T-helper 2 cell treated with Interferon-gamma antibody and Interleukin-4, amounts not matched to agents 5 μg/mL and 100 μg/mL, for 36 hours (primary cell): ENCODE results near the gene PDE3B.
"Not testable (repeated sequence)": the region's sequence is repeated elsewhere in the genome, so short reads cannot be mapped to it uniquely, and the experiment has no call there.

ENCODE experiments used
- DNase-seq: peaks from one replicate; pipeline ENCODE4 v3.0.0; 2021; ENCODE audit warnings: low spot score
- H3K27ac Mint-ChIP-seq: one replicate; pipeline ENCODE4 v1.8.0; 2021; ENCODE audit warnings: mild to moderate bottlenecking, mixed read lengths
- H3K27me3 Mint-ChIP-seq: one replicate; pipeline ENCODE4 v1.8.0; 2021; ENCODE audit warnings: low read depth, mixed read lengths
- H3K36me3 Mint-ChIP-seq: one replicate; pipeline ENCODE4 v1.8.0; 2021; ENCODE audit warnings: low read depth, mixed read lengths
- H3K4me1 Mint-ChIP-seq: one replicate; pipeline ENCODE4 v1.8.0; 2021; ENCODE audit warnings: low read depth, mixed read lengths
- H3K4me3 Mint-ChIP-seq: one replicate; pipeline ENCODE4 v1.8.0; 2022; ENCODE audit warnings: mild to moderate bottlenecking, moderate library complexity, mixed read lengths
- H3K9me3 Mint-ChIP-seq: one replicate; pipeline ENCODE4 v1.8.0; 2021; ENCODE audit warnings: mixed read lengths

Gene PDE3B

GRCh38 chr11:14713496-14714244 is 70.1 kb downstream of the PDE3B start:
- no peak for DNase-seq
- H3K36me3 Mint-ChIP-seq: peaks cover 50% of the 10 kb centered on the region
- H3K4me3 Mint-ChIP-seq: peak overlapping the region; percentile 31

GRCh38 chr11:14715669-14716068 is 72.1 kb downstream of the PDE3B start:
- not testable (repeated sequence) for H3K27me3 Mint-ChIP-seq, H3K4me3 Mint-ChIP-seq, H3K27ac Mint-ChIP-seq, DNase-seq
- H3K36me3 Mint-ChIP-seq: peaks cover 33% of the 10 kb centered on the region
- H3K4me1 Mint-ChIP-seq: peaks cover 12% of the 10 kb centered on the region
- peaks cover 24% of the 10 kb centered on the region for H3K9me3 Mint-ChIP-seq

More at GRCh38 chr11:14713496-14714244, 70.1 kb downstream of the PDE3B start:
- Mint-ChIP-seq H3K27me3 (no peaks in the 10 kb centered on the region), H3K9me3 (peaks cover 42% of the 10 kb centered on the region), H3K27ac (peak overlapping the region; percentile 78), H3K4me1 (peaks cover 17% of the 10 kb centered on the region)

GRCh38 chr11:14722496-14722895 is 78.9 kb downstream of the PDE3B start:
- Mint-ChIP-seq H3K9me3 (no peaks in the 10 kb centered on the region), H3K36me3 (peaks cover 26% of the 10 kb centered on the region), H3K4me3 (no peak overlapping the region), H3K27ac (no peak overlapping the region), H3K27me3 (no peaks in the 10 kb centered on the region), H3K4me1 (peaks cover 33% of the 10 kb centered on the region)
- no peak for DNase-seq

GRCh38 chr11:14725150-14725549 is 81.5 kb downstream of the PDE3B start:
- Mint-ChIP-seq H3K36me3 (peaks cover 38% of the 10 kb centered on the region), H3K27me3 (no peaks in the 10 kb centered on the region), H3K4me1 (peaks cover 47% of the 10 kb centered on the region), H3K4me3 (no peak overlapping the region), H3K9me3 (peaks cover 3% of the 10 kb centered on the region), H3K27ac (no peak overlapping the region)
- no peak for DNase-seq

GRCh38 chr11:14727215-14727614 is 83.6 kb downstream of the PDE3B start:
- peaks cover 3% of the 10 kb centered on the region for H3K9me3 Mint-ChIP-seq
- DNase-seq: no peak
- peak overlapping the region; percentile 9 for H3K4me3 Mint-ChIP-seq
- H3K27ac Mint-ChIP-seq: no peak overlapping the region
- H3K36me3 Mint-ChIP-seq: peaks cover 43% of the 10 kb centered on the region
- peaks cover 49% of the 10 kb centered on the region for H3K4me1 Mint-ChIP-seq
- H3K27me3 Mint-ChIP-seq: no peaks in the 10 kb centered on the region

GRCh38 chr11:14727746-14728145 is 84.1 kb downstream of the PDE3B start:
- H3K36me3 Mint-ChIP-seq: peaks cover 44% of the 10 kb centered on the region
- H3K27me3 Mint-ChIP-seq: no peaks in the 10 kb centered on the region
- no peak for DNase-seq
- H3K4me3 Mint-ChIP-seq: no peak overlapping the region
- H3K9me3 Mint-ChIP-seq: peaks cover 3% of the 10 kb centered on the region
- peaks cover 49% of the 10 kb centered on the region for H3K4me1 Mint-ChIP-seq
- H3K27ac Mint-ChIP-seq: no peak overlapping the region

GRCh38 chr11:14740539-14740938 is 96.9 kb downstream of the PDE3B start:
- peaks cover 75% of the 10 kb centered on the region for H3K36me3 Mint-ChIP-seq
- H3K27me3 Mint-ChIP-seq, H3K27ac Mint-ChIP-seq, H3K4me3 Mint-ChIP-seq, DNase-seq: not testable (repeated sequence)
- H3K9me3 Mint-ChIP-seq: peaks cover 48% of the 10 kb centered on the region
- peaks cover 38% of the 10 kb centered on the region for H3K4me1 Mint-ChIP-seq

GRCh38 chr11:14741195-14741594 is 97.6 kb downstream of the PDE3B start:
- H3K27me3 Mint-ChIP-seq: no peaks in the 10 kb centered on the region
- peaks cover 33% of the 10 kb centered on the region for H3K4me1 Mint-ChIP-seq
- no peak overlapping the region for H3K4me3 Mint-ChIP-seq
- DNase-seq: no peak
- no peak overlapping the region for H3K27ac Mint-ChIP-seq
- H3K36me3 Mint-ChIP-seq: peaks cover 74% of the 10 kb centered on the region
- H3K9me3 Mint-ChIP-seq: peaks cover 48% of the 10 kb centered on the region

GRCh38 chr11:14742849-14743559 is 99.4 kb downstream of the PDE3B start:
- peaks cover 43% of the 10 kb centered on the region for H3K9me3 Mint-ChIP-seq
- H3K4me3 Mint-ChIP-seq: no peak overlapping the region
- H3K36me3 Mint-ChIP-seq: peaks cover 79% of the 10 kb centered on the region
- DNase-seq: no peak
- no peak overlapping the region for H3K27ac Mint-ChIP-seq
- peaks cover 44% of the 10 kb centered on the region for H3K4me1 Mint-ChIP-seq
- no peaks in the 10 kb centered on the region for H3K27me3 Mint-ChIP-seq

- not testable (repeated sequence) for H3K27ac Mint-ChIP-seq, H3K27me3 Mint-ChIP-seq, DNase-seq, H3K4me3 Mint-ChIP-seq
- Mint-ChIP-seq H3K36me3 (peaks cover 72% of the 10 kb centered on the region), H3K4me1 (peaks cover 42% of the 10 kb centered on the region), H3K9me3 (peaks cover 37% of the 10 kb centered on the region)
Observed at GRCh38 chr11:14743667-14744066, 100.1 kb downstream of the PDE3B start.

GRCh38 chr11:14746857-14747395 is 103.3 kb downstream of the PDE3B start:
- H3K36me3 Mint-ChIP-seq: peaks cover 46% of the 10 kb centered on the region
- H3K9me3 Mint-ChIP-seq: peaks cover 6% of the 10 kb centered on the region
- no peak for DNase-seq
- H3K27me3 Mint-ChIP-seq: no peaks in the 10 kb centered on the region
- H3K4me3 Mint-ChIP-seq: no peak overlapping the region
- no peak overlapping the region for H3K27ac Mint-ChIP-seq
- H3K4me1 Mint-ChIP-seq: peaks cover 44% of the 10 kb centered on the region

GRCh38 chr11:14748090-14748489 is 104.5 kb downstream of the PDE3B start:
- Mint-ChIP-seq H3K27ac (no peak overlapping the region), H3K27me3 (no peaks in the 10 kb centered on the region), H3K36me3 (peaks cover 42% of the 10 kb centered on the region), H3K4me1 (peaks cover 50% of the 10 kb centered on the region), H3K4me3 (no peak overlapping the region), H3K9me3 (no peaks in the 10 kb centered on the region)
- DNase-seq: no peak

- Mint-ChIP-seq H3K36me3 (peaks cover 37% of the 10 kb centered on the region), H3K9me3 (no peaks in the 10 kb centered on the region), H3K27ac (no peak overlapping the region), H3K27me3 (no peaks in the 10 kb centered on the region), H3K4me1 (peaks cover 44% of the 10 kb centered on the region), H3K4me3 (no peak overlapping the region)
- no peak for DNase-seq
Observed at GRCh38 chr11:14750911-14751310, 107.3 kb downstream of the PDE3B start.

GRCh38 chr11:14751975-14752407 is 108.4 kb downstream of the PDE3B start:
- Mint-ChIP-seq H3K9me3 (no peaks in the 10 kb centered on the region), H3K27ac (no peak overlapping the region), H3K27me3 (no peaks in the 10 kb centered on the region), H3K4me3 (peak overlapping the region; percentile 57), H3K4me1 (peaks cover 40% of the 10 kb centered on the region), H3K36me3 (peaks cover 36% of the 10 kb centered on the region)
- no peak for DNase-seq
